HG03280 (cell line): ENCODE data around the gene RASSF3.
"Not testable (repeated sequence)": the region's sequence is repeated elsewhere in the genome, so short reads cannot be mapped to it uniquely, and the experiment has no call there.

ENCODE experiments used
- ATAC-seq: cut with Tn5 transposase; IDR thresholded peaks from one replicate; pipeline ENCODE4 v1.9.1; 2021; ENCODE audit warnings: mild to moderate bottlenecking, moderate library complexity; ENCODE audit not compliant: unreplicated experiment

The RASSF3 gene

DNA sequence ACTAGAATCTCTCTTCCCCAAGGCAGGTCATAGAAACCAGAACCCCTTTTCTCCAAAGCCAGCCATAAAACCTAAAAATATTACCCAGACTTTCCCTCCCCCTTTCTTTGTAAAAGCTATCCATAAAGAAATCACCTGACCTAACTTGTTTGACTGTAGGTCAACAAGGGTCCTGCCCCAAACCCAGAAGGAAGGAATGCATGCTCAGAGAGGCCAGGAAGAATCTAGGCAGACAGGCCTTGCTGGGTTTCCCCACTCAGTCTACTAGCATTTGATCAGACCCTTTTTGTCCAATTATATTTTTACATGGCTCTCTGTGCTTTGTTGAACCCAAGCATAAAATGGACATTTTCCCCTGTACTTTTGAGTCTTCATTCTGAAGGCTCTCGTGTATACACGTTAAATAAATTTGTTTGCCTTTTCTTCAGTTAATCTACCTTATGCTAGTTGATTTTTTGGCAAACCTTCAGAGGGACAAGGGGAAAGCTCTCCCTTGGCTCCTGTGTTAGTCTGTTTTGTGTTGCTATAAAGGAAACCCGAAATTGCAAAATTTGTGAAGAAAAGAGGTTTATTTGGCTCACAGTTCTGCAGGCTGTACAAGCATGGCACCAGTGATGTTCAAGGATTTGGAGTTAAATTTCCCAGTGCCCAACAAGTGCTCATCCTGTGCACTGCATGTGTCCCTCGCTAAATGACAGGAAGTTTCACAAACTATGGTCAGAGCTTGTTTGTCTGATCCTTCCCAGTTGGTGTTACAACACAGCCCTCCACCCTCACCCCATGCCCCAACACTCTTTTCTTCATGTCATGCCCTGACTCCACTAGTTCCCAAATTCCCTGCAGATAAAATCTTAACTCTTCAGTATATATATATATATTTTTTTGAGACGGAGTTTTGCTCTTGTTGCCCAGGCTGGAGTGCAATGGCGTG, 14.2 kb upstream of the RASSF3 start:
- ATAC-seq: no peak

DNA sequence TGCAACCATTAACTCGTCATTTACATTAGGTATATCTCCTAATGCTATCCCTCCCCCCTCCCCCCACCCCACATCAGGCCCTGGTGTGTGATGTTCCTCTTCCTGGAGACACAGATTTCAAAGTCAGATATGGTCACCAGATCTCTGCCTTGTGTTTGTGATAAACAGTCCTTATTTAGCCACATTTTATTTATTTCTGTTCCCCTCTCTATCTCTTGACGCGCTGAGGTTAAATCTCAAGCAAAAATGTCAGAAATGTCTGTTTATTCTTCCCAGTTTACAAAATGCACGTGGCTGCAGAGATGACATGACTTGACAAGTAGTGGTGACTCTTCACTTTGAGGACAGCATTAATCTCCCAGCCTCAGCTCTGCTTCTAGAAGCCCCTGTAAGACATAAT, 11.5 kb upstream of the RASSF3 start:
- no peak for ATAC-seq

DNA sequence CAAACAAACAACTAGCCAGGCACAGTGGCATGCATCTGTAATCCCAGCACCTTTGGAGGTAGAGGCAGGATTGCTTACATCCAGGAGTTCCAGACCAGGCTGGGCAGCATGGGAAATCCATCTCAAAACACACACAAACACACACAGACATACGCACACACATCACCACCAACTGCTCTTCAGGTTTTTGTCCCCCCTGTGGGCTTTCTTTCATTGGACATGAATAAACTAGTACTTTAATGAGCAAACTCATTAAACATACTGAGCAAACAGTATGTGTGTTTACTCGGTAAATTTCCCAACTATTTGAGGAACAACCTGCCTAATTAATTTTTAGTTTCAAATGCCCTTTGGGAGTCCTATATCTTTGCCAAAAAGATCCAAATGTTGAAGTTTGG, 10.1 kb upstream of the RASSF3 start:
- no peak for ATAC-seq

DNA sequence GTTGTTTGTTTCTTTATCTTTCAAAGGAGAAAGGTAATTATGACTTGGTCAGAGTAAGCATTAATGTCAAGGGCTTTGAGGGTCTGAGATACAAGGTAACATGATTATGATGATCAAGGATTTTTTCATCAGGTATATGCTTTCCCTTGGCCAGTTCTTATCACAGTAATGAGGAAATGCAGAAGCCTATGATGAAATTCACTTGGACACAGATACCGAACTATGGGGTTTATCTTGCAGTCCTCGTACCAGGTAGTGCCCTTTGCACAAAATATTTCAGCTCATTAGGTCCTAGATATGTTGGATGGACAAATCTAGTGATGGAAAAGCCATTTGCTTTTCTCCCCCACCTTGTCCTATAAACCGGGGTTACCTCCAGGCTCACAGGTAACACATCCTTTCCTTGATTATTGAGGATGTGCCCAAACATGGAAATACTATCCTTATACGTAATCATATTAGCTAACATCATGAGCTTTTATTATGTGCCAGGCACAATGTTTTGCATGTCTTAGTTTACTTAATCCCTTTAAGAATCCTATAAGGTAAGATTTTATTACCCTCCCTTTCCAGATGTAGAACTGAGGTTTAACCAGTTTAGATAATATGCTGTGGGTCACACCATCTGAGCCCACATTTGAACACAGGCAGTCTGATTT, 7.0 kb upstream of the RASSF3 start:
- ATAC-seq: no peak

DNA sequence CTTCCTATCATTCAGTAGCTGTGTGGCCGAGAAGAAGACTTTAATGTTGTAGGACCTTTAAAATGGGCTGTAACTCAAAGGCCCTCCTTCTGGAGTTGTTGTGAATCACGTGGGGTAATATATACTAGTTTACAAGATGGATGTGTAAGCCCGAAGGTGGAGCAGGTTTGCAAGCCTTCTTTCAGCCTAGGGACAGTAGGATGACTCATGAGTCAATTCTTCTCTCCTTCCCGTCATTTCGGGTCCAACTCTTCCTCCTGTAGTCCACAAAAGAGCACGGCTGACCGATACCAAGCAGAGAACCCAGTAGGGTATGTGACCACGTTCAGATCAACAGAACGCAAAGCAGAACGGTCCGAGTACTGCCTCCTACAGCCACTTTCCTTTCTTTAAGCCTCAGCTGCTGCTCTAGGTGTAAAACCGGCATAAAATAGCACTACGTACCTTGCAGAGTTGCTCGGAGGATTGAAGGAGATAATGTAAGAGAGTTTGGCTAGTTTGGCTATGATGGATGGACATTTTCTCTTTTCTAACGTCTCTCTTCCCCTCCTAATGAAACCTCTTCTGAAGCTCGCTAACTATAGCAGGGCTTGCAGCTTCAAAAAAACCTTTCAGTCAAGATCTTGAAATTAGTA, 1.3 kb upstream of the RASSF3 start:
- ATAC-seq: peak; percentile 25

DNA sequence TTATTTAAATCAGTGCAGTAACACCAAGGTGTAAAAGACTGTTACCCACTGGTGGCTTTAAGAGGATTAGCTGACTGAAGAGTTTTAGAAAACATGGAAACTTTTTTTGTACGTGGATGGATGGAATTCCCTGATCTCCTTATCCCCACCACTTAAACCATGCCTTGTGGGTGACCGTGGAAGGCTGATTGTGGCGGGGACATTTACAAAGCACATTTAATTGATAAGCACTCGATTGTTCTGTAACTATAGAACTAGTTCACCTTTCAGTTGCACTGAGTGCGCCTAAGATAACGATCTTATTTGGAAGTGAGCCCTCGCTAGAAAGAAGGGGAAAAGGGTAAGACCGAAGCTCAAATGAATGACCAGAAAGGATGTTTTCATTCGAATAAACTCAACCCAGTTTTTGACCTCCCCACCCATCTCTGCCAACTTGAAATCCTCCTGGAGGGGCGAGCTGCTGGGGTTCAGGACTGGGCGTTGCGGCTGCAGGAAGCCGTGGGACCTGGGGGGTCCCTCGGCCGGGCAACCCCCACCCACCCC, 688 bp upstream of the RASSF3 start:
- ATAC-seq: no peak

DNA sequence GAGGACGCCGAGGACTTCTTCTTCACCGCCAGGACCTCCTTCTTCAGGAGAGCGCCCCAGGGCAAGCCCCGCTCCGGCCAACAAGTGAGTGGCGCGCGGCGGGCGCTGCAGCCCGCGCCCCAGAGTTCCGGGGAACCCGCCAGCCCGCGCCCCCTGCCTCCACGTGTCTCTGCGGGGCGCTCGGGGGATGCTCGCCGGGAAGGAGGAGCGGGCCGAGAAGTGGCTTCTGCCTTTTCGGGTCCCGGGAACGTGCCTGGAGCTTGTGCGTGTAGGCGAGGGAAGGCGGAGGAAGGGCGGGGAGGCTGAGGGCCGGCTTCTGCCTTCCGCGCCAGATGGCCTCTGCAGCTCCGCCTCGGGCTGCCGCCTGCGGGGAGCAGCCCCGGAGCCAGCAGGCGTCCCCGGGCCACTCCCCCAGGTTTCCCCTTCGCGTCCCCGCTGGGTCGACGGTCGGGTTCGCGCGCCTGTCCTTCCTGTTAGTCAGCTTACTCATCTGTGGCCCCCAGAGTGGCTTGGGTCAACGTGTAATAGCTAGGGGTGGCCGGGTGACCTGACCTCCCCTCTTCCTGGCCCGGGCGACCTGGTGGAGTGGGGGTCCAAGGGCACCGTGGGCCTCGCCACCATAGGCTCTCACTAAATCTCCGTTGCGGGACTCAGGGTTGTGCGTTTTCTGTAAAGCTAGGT, 505 bp downstream of the RASSF3 start:
- ATAC-seq: peak; percentile 52

DNA sequence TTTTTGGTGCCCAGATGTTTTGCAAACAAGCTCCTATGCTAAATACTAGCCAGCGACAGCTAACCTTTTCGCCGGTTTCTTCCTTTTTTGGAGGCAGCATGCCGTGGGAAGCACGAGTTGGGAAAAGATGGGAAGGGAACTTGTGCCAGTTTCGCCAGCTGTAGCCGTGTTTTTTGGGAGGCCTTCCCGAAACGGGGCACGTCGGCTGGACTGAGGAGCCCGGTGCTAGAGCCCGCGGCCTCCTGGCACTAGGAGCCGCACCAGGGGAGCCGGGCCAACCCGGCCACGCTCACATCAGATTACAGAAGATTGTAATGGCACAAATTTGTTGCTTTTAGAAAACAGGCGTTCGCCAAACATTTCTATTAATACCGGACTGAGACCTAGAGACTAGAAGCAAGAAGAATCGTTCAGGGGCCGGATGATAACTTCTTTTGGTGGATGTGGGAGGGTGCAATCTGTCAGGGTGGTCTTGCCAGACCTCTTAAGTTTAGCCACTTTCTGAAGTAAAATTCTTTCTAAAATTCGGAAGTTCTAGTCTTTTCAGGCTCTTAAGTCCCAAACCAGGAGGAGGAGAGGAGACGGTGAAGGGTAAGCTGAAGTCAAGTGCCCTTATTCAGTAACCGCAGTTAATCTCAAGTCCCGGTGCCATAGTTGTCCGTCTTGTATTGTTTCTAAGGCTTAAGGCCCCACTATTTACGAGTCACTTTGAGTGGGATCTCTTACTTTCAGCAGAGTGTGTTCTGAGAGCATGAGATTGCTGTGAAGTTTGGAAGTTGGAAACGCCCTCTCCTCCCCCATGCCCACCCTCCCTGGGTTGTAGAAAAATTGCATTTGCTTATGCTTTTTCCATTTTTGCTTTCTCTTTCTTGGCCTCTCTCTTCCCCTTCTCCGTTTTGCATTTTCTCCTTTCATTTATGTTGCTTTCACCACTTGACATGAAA, 1.3 kb downstream of the RASSF3 start:
- ATAC-seq: no peak

DNA sequence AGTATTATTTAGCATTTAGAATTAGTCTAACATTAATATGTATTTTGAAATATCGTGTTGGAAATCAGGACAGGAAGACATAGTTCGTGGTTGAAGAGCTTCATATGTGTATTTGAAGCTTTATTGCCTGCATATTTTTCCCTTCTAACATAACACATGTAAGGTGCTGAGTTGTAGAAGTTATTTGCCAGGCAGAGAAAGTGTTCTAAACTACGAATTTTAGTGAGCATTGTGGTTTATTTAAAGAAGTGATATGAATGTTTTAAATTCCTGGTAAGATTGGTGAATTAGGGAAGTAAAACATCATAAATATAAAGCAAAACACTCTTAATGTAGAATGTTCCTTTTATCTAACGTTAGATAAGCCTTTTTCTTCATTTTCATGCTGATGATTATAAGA, 2.5 kb downstream of the RASSF3 start:
- no peak for ATAC-seq

DNA sequence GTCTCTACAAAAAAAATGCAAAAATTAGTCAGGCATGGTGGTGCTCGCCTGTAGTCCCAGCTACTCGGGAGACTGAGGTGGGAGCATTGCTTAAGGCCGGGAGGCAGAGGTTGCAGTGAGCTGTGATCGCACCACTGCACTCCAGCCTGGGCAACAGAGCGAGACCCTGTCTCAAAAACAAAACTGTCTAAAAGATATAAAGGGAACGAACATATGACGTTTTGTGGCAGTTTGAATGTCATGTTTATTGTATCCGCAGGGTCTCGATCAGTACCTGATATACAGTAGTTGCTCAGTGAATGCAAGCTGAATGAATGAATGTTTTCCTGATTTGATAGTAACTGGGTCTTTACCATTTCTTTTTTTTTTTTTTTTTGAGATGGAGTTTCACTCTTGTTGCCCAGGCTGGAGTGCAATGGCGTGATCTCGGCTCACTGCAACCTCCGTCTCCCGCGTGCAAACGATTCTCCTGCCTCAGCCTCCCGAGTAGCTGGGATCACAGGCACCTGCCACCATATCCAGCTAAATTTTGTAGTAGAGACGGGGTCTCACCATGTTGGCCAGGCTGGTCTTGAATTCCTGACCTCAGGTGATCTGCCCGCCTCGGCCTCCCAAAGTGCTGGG, 3.6 kb downstream of the RASSF3 start:
- not testable (repeated sequence) for ATAC-seq

DNA sequence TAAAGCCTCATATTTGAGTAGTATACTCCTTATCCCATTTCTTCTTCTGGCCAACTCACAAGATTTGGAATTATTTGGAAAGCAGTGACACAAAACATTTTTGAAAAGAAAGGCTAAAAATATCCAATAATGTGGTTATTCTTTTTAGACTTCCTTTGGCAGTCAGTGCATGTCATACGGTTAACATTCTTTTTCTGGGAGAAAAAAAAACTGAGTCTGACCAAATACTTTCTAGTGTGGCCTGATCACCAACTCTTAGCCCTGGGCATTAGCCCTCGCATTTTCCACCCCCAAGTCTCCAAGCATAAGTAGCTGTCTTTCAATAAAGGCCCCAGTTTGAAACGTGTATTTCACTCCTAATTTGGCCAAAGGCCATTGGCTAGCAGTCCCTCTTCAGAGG, 5.9 kb downstream of the RASSF3 start:
- no peak for ATAC-seq

DNA sequence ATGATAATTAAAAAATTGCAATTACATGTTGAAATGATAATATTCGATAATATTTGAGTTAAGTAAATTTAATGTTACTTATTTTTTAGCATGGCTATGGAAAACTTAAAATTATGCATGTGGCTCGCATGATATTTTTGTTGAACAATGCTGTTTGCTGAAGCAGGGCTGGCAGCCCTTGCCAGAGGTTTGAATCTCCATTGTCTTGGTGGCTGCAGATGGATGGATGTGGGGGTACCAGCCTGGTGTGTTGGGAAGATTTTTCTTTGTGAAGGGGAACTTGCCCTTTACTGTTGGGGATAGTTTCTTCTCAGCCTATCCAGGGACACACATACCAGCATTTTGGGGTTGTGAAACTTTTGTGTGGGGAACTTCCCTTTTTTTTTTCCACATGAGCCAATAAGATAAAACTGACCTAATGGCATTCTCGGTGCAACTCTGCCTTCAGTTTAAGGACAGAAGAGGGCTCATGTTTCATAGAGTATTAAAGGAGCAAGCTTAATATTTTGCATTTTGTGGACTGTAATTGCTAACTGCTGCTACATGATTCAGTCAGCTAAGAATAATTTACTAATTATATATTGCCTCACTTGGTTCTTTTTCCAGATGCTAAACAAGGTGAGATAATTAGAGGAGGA, 8.8 kb downstream of the RASSF3 start:
- peak; percentile 39 for ATAC-seq

DNA sequence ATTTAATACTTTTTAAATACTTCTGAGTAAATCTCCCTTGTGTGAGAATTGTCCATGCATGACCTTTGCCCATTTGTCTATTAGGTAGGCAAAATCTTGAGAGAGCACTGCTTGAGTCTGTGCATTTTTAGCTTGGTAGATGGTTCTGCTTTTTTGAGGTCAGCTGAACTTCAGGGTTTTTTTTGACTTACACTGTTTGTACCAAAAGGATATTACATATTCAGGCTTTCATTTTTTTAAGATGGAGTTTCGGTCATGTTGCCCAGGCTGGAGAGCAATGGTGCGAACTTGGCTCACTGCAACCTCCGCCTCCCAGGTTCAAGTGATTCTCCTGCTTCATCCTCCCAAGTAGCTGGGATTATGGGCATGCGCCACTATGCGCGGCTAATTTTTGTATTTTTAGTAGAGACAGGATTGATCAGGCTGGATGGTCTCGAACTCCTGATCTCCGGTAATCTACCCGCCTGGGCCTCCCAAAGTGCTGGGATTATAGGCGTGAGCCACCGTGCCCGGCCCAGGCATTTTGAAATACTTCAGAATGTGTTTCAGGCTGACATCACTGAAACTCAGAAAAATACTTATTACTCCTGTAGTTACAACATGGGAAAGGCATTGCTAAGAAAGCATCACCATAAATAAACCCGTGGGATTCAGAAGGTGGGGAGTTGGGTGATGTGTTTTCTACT, 11.1 kb downstream of the RASSF3 start:
- ATAC-seq: peak; percentile 81

DNA sequence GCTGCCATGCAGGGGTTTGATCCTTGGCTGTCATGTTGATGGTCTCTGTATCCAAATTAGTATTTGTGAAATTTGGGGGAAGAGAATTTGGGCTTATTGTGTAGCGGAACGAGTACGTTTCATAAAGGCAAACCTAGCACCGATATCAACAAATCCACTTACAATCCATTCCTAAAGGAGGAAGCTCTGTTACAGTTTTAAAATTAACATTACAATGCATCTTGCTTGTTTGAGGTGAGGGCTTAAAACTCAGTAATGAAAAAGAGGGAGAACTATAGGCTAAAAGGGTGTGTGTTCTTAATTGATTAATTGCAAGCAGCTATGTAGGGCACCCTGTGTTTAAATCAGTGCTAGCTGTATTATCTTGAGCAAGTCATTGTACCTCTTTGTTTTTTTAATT, 13.7 kb downstream of the RASSF3 start:
- no peak for ATAC-seq

DNA sequence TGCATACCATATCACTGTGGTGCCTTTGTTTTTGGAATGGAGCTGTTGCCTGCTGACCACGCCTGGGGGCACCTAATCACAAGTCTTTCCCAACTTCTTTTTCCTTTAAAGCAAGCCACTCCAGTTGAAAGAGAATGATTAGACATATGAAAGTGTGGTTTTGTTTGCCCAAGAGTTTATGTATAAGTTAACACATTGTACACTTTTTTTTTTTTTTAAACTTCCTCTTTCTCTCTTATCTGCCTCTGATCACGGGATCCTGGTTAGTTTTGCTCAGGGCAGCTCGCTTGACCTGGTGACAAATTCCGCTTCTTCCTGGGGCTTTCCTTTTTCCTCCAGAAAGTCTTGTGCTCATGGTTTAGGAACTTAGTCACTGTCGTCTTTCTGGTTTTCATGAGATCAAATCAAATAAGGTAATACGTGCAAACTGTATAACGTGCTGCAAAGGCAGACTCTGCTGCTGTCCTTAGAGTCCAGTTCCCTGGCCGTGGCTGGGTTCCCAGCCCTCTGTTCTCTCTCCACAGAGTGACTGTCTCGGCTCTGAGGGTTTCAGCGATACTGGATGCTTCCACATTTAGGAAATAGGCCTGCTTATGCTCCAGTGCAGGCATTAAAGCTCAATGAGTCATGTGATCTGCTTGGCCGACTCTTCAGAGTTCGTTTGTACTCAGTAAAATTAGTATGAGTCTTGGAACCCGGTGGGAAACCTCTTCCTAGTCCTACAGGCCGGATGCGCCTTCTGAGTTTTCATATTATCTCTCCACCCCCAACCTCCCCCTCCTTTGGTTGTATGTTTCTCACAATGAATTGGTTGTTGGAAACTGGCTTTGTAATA, 15.2 kb downstream of the RASSF3 start:
- peak; percentile 31 for ATAC-seq

DNA sequence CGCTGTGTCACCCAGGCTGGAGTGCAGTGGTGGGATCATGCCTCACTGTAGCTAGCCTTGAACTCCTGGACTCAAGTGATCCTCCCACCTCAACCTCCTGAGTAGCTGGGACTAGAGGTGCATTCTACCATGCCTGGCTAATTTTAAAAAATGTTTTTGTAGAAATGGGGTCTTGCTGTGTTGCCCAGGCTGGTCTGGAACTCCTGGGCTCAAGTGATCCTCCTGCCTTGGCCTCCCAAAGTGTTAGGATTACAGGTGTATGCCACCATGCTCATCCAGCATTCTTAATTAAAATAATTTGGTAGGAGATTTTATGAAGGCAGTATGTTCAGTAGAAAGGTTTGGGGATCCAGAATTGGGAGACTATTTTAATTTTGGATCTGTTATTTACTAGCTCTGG, 16.3 kb downstream of the RASSF3 start:
- ATAC-seq: not testable (repeated sequence)

DNA sequence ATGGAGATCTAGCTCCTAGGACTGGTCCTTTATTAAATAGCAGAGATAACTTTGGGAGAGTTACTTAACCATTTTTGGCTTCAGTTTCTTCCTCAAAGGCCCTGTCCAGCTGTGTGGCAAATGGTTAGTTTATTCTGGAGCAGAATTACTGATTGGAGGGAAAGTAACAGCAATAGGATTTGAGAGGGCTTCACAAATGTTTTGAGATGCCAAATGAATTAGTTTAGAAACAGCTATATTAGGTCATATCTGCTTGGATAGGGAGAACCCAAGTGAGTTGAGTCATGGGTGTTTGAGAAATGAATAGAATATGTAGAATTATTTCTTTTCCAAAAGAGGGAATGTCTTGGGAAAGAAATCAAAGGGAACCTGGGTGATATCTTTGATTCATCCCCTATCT, 17.5 kb downstream of the RASSF3 start:
- ATAC-seq: no peak
